A549 treated with GW870086 at 1 μM for 4 hours (cell line): Measurements from ENCODE around the gene SLC22A25. TPM values are rescaled to one million over a fixed set of nuclear protein-coding genes. Genes with fewer than 3 reads are reported as not detected.

Source experiments
- total RNA-seq: library from RNA; stranded (reverse); fragments of 200-300 nt; extraction: Qiagen RNA extraction; gene quantifications from 5 replicates; pipeline ENCODE4 v1.2.3, GENCODE V29; 2022; ENCODE audit warnings: low read depth

SLC22A25 gene
- not detected in 5 replicates for total RNA-seq

GRCh38 chr11:63243533-63243932, at the start of gene SLC22A25:
Gene SLC22A25 (minus strand): TSS chr11:63243599. CDS start chr11:63229652, 13,947 bp downstream.

Other genes with a start within 250 kb of the SLC22A25 start
- gene SLC22A8, start 227.8 kb downstream of the SLC22A25 start, total RNA-seq: not detected in 5 replicates
- not detected in 5 replicates for gene SLC22A24, start 99.4 kb downstream of the SLC22A25 start, total RNA-seq
- not detected in 5 replicates for gene SLC22A9, start 126.2 kb upstream of the SLC22A25 start, total RNA-seq
- not detected in 5 replicates for gene PLAAT5, start 247.6 kb upstream of the SLC22A25 start, total RNA-seq